Calu3 (cell line): ENCODE results near the gene KCP. TPM values are rescaled to one million over a fixed set of nuclear protein-coding genes. Genes with fewer than 3 reads are reported as not detected.

ENCODE experiments used
- BruUV-seq: library from RNA; stranded (reverse); fragments of 400-500 nt; replicated peaks from 2 replicates; lab custom pipeline; 2021; lab: Mats Ljungman, UMichigan
- CTCF ChIA-PET: fragments of 300-600 bp; sonication (Branson Sonifier 250); formaldehyde crosslinking; loops from one replicate; lab custom pipeline; 2022; ENCODE audit warnings: antibody characterized with exemption; lab: Charles Lee
- DNase-seq: peaks from one replicate; pipeline ENCODE4 v3.0.0; 2022
- H3K27ac Mint-ChIP-seq: one replicate; pipeline ENCODE4 v1.8.0; 2022; ENCODE audit warnings: mixed read lengths; ENCODE audit not compliant: unreplicated experiment
- H3K27me3 Mint-ChIP-seq: one replicate; pipeline ENCODE4 v1.8.0; 2022; ENCODE audit warnings: mixed read lengths; ENCODE audit not compliant: unreplicated experiment
- H3K36me3 Mint-ChIP-seq: one replicate; pipeline ENCODE4 v1.8.0; 2022; ENCODE audit warnings: mild to moderate bottlenecking, moderate library complexity, mixed read lengths; ENCODE audit not compliant: insufficient read depth, unreplicated experiment
- H3K4me1 Mint-ChIP-seq: one replicate; pipeline ENCODE4 v1.8.0; 2022; ENCODE audit warnings: mild to moderate bottlenecking, low read depth, mixed read lengths; ENCODE audit not compliant: unreplicated experiment
- H3K4me3 Mint-ChIP-seq: one replicate; pipeline ENCODE4 v1.8.0; 2022; ENCODE audit warnings: mild to moderate bottlenecking, low read depth, moderate library complexity, mixed read lengths; ENCODE audit not compliant: unreplicated experiment
- H3K9me3 Mint-ChIP-seq: one replicate; pipeline ENCODE4 v1.8.0; 2022; ENCODE audit warnings: low read depth, mixed read lengths; ENCODE audit not compliant: unreplicated experiment
- CTCF ChIP-seq: fragments of 200-600 bp; IDR thresholded peaks from one replicate; pipeline ENCODE4 v1.8.0; 2022; ENCODE audit warnings: antibody characterized with exemption; ENCODE audit not compliant: unreplicated experiment
- intact Hi-C: fragments of 100-400 bp; cut with micrococcal nuclease; formaldehyde crosslinking; loops from one replicate; pipeline ENCODE4 v1.10.0; 2022; ENCODE audit not compliant: unreplicated experiment
- total RNA-seq: library from RNA; stranded (reverse); gene quantifications from 2 replicates; pipeline ENCODE4 v1.2.3, GENCODE V29; 2022

The KCP gene
- total RNA-seq, 1 experiment from 2014 or later = 6.8 TPM

GRCh38 chr7:128922496-128923410 lies 12.2 kb upstream of the KCP start:
- H3K4me1 Mint-ChIP-seq = peaks cover 12% of the 10 kb centered on the region
- H3K36me3 Mint-ChIP-seq = no peaks in the 10 kb centered on the region
- no peak overlapping the region for H3K4me3 Mint-ChIP-seq
- intact Hi-C loops = no loop called here
- TF ChIP-seq CTCF = no peak
- DNase-seq = no peak
- H3K27ac Mint-ChIP-seq = no peak overlapping the region
- H3K9me3 Mint-ChIP-seq = no peaks in the 10 kb centered on the region
- H3K27me3 Mint-ChIP-seq = peaks cover 42% of the 10 kb centered on the region
- no TSS peak for BruUV-seq
- CTCF ChIA-PET = interaction anchor here (0.6 kb wide), 1 partner anchor 103 kb away, joined by 6 read pairs; no protein-coding TSS in a partner anchor

- no peak for TF ChIP-seq CTCF
- intact Hi-C loops = no loop called here
- H3K27me3 Mint-ChIP-seq = peaks cover 42% of the 10 kb centered on the region
- H3K9me3 Mint-ChIP-seq = no peaks in the 10 kb centered on the region
- H3K4me3 Mint-ChIP-seq = no peak overlapping the region
- no TSS peak for BruUV-seq
- H3K36me3 Mint-ChIP-seq = no peaks in the 10 kb centered on the region
- H3K27ac Mint-ChIP-seq = no peak overlapping the region
- no peak for DNase-seq
- CTCF ChIA-PET = no interaction called here
- peaks cover 12% of the 10 kb centered on the region for H3K4me1 Mint-ChIP-seq
These were observed 11.4 kb upstream of the KCP start for GRCh38 chr7:128921866-128922440.

- CTCF ChIA-PET = interaction anchor here (0.7 kb wide), 1 partner anchor 30 kb away, joined by 3 read pairs; no protein-coding TSS in a partner anchor
- no peak for DNase-seq
- H3K4me1 Mint-ChIP-seq = peaks cover 12% of the 10 kb centered on the region
- H3K9me3 Mint-ChIP-seq = no peaks in the 10 kb centered on the region
- no peaks in the 10 kb centered on the region for H3K36me3 Mint-ChIP-seq
- no peak overlapping the region for H3K4me3 Mint-ChIP-seq
- H3K27ac Mint-ChIP-seq = no peak overlapping the region
- H3K27me3 Mint-ChIP-seq = peaks cover 42% of the 10 kb centered on the region
- TF ChIP-seq CTCF = no peak
- no TSS peak for BruUV-seq
- intact Hi-C loops = no loop called here
These were observed 10.5 kb upstream of the KCP start for GRCh38 chr7:128920913-128921582.
